Testis (tissue), 3 donors: Measurements from ENCODE around the gene PPP2R2D. TPM values are rescaled to one million over a fixed set of nuclear protein-coding genes. Genes with fewer than 3 reads are reported as not detected.

ENCODE experiments used
- DNase-seq: peaks from one replicate; pipeline ENCODE4 v3.0.0-alpha.2; 2019
- H3K27ac ChIP-seq, 2 donors: fragments of 200-600 bp; sonication (generic); one replicate each; pipeline ENCODE4 v1.5.1; 2019
- H3K27me3 ChIP-seq: fragments of 200-600 bp; sonication (generic); one replicate; pipeline ENCODE4 v1.5.1; 2019
- H3K36me3 ChIP-seq: fragments of 200-600 bp; sonication (generic); one replicate; pipeline ENCODE4 v1.5.1; 2017; ENCODE audit warnings: low read depth; ENCODE audit errors: missing control alignments
- H3K4me1 ChIP-seq: fragments of 200-600 bp; sonication (generic); one replicate; pipeline ENCODE4 v1.5.1; 2019
- H3K4me3 ChIP-seq, 2 donors: fragments of 200-600 bp; sonication (generic); one replicate each; pipeline ENCODE4 v1.5.1; 2017 to 2019
- H3K9me3 ChIP-seq: fragments of 200-600 bp; sonication (generic); one replicate; pipeline ENCODE4 v1.5.1; 2017
- POLR2A ChIP-seq: fragments of 450-650 bp; IDR thresholded peaks from one replicate; pipeline ENCODE4 v1.6.1; 2017; ENCODE audit warnings: antibody characterized with exemption, mild to moderate bottlenecking, moderate library complexity
- WGBS, 2 donors: methylation state at CpG; one replicate each; pipeline ENCODE4 v1.1.5; 2018; 5-methylcytosine and 5-hydroxymethylcytosine counted together
- intact Hi-C: fragments of 100-400 bp; cut with DNase I; formaldehyde crosslinking; loops from one replicate; pipeline ENCODE4 v1.15.1; 2023; ENCODE audit warnings: low total_unique reads
- polyA plus RNA-seq: library from polyadenylated mRNA; stranded (reverse); fragments of 350-450 nt; fragmentation: Illumina TruSeq; extraction: RNeasy Lipid Tissue Mini Kit (QIAGEN cat#74804); gene quantifications from one replicate; pipeline ENCODE4 v1.2.3, GENCODE V29; 2014; ENCODE audit warnings: low read depth, low replicate concordance; ENCODE audit not compliant: insufficient read depth
- total RNA-seq, 2 donors: library from RNA; depleted of rRNA; stranded (reverse); fragments of >200 nt; gene quantifications; one replicate each; pipeline ENCODE4 v1.2.3, GENCODE V29; 2016
- TF ChIP-seq, protein P1 (sequence below), 3 experiments: fragments of 450-650 bp in 2 of 3; fragments of 200-600 bp in 1 of 3; sonication (generic) in 1 of 3; IDR thresholded peaks; one replicate each; pipeline ENCODE4 v1.5.1; 2016 to 2019; ENCODE audit warnings: antibody characterized with exemption in 3 of 3, mild to moderate bottlenecking in 2 of 3, moderate library complexity in 1 of 3

PPP2R2D gene
- total and polyA plus RNA-seq, 3 donors from 2014 or later: 34.9 to 49.2 (median 48.5) TPM

DNA sequence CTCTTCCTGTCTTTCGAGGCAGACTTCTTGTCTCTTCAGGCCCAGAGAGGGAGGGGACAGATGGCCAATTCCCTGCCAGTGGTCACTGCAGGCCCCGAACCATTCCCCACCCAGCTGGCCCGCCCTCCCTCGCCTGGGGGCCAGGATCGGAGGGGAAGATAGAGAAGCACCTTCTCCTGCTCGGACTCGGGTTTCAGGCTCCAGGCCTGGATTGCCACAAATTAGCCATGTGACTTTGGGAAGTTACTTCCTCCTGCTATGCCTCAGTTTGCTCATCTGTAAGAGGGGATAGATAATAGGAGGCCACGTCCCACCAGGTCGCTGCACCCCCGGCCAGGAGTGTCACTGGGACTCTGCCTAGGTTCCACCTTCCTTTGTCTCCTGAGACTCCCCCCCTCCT lies 24.8 kb upstream of the PPP2R2D start:
- DNase-seq: no peak
- Histone ChIP-seq H3K27ac (no peak overlapping the region), H3K4me1 (peaks cover 7% of the 10 kb centered on the region), H3K9me3 (no peaks in the 10 kb centered on the region), H3K36me3 (no peaks in the 10 kb centered on the region), H3K27me3 (no peaks in the 10 kb centered on the region), H3K4me3 (no peak overlapping the region)
- 73 to 86% methylated on average over 9 to 10 of the region's 10 CpGs for whole genome bisulfite sequencing, 2 donors
- no peak for TF ChIP-seq POLR2A
- TF ChIP-seq, protein P1, sequence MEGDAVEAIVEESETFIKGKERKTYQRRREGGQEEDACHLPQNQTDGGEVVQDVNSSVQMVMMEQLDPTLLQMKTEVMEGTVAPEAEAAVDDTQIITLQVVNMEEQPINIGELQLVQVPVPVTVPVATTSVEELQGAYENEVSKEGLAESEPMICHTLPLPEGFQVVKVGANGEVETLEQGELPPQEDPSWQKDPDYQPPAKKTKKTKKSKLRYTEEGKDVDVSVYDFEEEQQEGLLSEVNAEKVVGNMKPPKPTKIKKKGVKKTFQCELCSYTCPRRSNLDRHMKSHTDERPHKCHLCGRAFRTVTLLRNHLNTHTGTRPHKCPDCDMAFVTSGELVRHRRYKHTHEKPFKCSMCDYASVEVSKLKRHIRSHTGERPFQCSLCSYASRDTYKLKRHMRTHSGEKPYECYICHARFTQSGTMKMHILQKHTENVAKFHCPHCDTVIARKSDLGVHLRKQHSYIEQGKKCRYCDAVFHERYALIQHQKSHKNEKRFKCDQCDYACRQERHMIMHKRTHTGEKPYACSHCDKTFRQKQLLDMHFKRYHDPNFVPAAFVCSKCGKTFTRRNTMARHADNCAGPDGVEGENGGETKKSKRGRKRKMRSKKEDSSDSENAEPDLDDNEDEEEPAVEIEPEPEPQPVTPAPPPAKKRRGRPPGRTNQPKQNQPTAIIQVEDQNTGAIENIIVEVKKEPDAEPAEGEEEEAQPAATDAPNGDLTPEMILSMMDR (IDR thresholded peaks at IDR 0.05): no peak
- intact Hi-C loops: no loop called here

DNA sequence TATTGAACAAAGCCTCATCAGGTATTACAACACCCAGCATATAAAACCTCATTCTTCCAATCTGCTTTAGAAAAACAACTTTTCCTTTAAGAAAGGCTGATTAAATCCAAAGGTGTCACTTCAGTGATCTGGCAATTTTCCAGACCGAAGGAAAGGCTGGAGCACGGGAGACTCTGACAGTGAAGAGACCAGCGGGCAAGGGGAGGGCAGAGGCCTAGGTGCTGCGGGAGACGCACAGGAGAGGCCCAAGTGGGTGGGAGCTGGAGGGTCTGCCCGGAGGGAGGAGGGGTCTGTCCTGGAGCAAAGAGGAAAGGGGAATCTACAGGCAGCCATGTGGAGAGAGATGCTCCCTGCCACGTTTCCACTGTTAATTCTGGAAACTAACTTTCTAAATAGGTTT lies 24.3 kb upstream of the PPP2R2D start:
- H3K27ac ChIP-seq: no peak overlapping the region
- H3K4me1 ChIP-seq: peaks cover 7% of the 10 kb centered on the region
- WGBS, 2 donors: 51 to 56% methylated on average over 7 of the region's 7 CpGs
- intact Hi-C loops: no loop called here
- no peak for DNase-seq
- TF ChIP-seq POLR2A: no peak
- TF ChIP-seq, protein P1 (IDR thresholded peaks at IDR 0.05): no peak
- no peaks in the 10 kb centered on the region for H3K9me3 ChIP-seq
- H3K4me3 ChIP-seq: no peak overlapping the region
- no peaks in the 10 kb centered on the region for H3K36me3 ChIP-seq
- H3K27me3 ChIP-seq: no peaks in the 10 kb centered on the region

DNA sequence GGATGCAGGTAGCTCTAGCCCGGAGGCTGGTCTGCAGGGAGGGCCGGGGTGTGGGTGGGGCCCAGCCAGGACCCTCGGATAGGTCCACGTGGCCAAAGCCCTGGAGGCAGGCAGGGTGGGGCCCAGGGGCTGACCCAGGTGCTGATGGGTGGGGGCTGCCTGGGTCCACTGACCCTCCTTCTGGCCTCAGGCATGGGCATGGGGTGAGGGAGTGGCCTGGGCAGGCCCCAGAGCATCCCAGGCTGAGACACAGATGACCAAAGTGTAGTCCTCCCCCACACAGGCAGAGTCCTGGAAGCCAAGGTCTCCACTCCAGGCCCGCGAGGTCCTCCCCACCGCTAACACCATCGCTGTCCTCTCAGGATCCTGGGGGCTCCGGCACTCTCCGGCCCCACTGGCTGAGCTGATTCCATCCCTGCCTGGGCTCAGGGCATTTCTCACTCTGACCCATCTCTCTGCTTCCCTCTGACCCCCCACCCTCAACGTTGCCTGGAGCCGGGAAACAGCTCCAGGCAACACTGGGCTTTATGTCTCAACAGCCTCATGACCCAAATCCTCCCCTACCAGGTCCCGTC lies 20.7 kb upstream of the PPP2R2D start:
- intact Hi-C loops: no loop called here
- TF ChIP-seq POLR2A: no peak
- TF ChIP-seq, protein P1 (IDR thresholded peaks at IDR 0.05): no peak
- H3K4me1 ChIP-seq: peaks cover 1% of the 10 kb centered on the region
- H3K36me3 ChIP-seq: no peaks in the 10 kb centered on the region
- H3K4me3 ChIP-seq: no peak overlapping the region
- no peak overlapping the region for H3K27ac ChIP-seq
- H3K9me3 ChIP-seq: no peaks in the 10 kb centered on the region
- DNase-seq: no peak
- 80 to 87% methylated on average over 13 of the region's 13 CpGs for WGBS, 2 donors
- H3K27me3 ChIP-seq: no peaks in the 10 kb centered on the region

DNA sequence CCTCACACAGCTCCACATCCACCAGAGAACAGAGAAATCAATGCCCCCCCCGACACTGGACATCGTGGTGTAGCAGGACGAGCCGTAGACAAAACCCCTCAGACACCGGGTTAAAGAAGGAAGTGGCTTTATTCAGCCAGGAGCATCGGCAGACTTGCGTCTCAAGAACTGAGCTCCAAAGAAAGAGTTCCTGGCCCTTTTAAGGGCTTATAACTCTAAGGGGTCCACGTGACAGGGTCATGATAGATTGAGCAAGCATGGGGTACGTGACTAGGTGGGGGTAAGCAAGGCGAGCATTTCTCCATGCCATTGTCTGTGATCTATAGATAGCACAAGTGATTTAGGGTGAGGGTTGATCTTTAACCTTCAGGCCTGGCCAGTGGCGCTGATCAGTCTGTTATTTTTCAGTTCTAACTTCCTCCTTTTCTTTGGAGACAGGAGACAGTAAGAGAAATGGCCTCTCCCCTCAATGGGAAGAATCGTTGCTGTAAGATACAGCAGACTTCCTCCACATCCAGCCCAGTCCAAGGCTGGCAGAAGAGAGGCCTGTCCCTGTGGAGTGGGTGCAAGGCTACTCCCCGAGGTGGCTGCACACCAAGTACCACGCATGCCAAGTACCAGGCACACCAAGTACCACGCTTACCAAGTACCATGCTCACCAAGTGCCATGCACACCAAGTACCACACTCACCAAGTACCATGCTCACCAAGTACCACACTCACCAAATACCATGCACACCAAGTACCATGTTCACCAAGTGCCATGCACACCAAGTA lies 19.5 kb upstream of the PPP2R2D start:
- TF ChIP-seq POLR2A: no peak
- TF ChIP-seq, protein P1 (IDR thresholded peaks at IDR 0.05): no peak
- no peaks in the 10 kb centered on the region for H3K9me3 ChIP-seq
- no peaks in the 10 kb centered on the region for H3K27me3 ChIP-seq
- DNase-seq: no peak
- H3K36me3 ChIP-seq: no peaks in the 10 kb centered on the region
- whole genome bisulfite sequencing, 2 donors: 81 to 87% methylated on average over 13 to 15 of the region's 15 CpGs
- H3K4me3 ChIP-seq: no peak overlapping the region
- no peak overlapping the region for H3K27ac ChIP-seq
- H3K4me1 ChIP-seq: no peaks in the 10 kb centered on the region
- intact Hi-C loops: no loop called here
